IPS-NIHi7 (cell line): ENCODE measurements around the gene OOSP4A.
A peak's percentile ranks its signal among the peaks of the same experiment; 100 is the strongest.

ENCODE experiments used
- DNase-seq: peaks from one replicate; pipeline ENCODE4 v3.0.0; 2012; ENCODE audit warnings: mixed read lengths; ENCODE audit errors: extremely low spot score

The OOSP4A gene

DNA sequence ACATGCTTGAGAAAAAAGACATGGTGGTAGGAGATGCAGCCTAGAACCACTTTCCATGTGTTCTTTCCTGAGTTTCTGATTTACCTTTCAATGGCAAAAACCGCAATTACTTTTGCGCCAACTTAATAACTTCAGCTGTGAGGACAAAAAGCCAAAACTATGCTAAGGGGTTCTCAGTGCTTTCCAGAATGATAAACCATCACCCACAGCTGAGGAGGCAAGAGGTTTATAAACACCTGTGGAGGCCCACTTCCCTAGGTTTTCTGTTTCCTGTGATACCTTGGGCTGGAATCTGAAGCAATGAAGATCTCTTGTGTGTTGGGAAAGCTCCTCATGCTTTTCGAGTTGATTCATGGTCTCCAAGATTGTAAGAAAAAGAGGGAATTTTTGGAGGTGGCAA is at the start of gene OOSP4A:
Gene OOSP4A, plus strand, starts transcription at position 301 of the 400 bp plus-strand sequence. Its CDS starts 0 bp downstream, at position 301.
- no peak for DNase-seq

- no peak for DNase-seq
Measured at GRCh38 chr11:59918480-59918879, 45.4 kb upstream of the OOSP4A start.

DNA sequence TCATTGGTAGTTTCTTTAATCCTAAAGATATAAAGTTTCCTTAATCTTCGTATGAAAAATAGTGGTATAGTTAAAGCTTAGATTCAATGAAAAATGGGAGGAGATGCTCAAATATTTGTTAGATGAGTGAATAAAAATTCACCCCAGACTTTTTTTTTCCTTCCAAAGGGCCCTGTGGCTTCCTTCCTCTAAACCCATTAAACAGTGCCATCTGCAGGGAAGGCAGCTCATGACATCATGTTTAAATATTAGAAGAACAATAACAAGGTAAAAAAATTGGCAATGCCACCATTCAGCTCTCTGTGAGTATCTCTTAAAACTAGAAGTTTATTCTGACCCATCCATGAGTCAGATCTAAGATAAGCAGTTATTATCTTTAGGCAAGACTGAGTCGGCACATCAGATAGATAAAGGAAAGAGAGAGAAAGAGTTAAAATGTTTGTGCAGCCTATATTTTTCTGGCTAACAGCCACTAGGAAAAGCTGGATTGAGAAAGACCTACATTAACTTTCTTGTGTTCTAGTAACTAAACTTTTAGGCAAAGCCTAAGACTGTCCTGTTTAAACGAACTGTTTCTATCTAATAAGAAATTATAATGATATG is 44.7 kb upstream of the OOSP4A start:
- DNase-seq = peak; percentile 46

DNA sequence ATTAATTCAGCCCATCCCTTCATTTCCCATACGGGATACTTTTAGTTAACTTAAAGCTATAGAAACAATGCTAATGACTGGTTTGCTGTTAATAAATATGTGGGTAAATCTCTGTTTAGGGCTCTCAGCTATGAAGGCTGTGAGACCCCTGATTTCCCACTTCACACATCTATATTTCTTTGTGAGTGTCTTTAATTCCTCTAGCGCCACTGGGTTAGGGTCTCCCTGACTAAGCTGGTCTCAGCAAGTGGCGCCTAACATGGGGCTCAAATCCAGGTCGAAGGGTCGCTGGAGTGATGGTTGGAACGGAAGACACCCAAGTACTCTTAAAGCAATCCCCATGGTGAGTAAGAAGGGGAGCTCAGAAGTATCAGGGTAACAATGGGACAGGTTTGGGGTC is 40.0 kb upstream of the OOSP4A start:
- no peak for DNase-seq

DNA sequence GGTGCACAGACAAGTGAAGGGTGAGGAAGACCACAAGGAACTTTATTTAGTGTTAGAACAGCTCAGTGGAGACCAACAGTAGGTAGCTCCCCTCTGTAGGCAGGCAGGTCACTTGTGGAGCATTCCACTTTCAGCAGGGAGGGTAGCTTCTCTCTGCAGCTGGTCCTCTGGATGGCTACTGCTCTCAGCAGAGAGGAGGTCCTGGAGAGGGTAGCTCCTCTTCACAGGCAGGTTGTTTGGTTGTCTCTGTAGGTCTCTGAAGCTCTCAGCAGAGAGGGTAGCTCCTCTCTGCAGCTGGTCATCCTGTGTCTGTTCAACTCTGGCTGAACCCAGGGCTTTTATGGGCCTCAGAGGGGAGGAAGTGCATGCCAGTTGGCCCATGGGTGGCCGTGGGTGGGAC is 32.1 kb upstream of the OOSP4A start:
- DNase-seq = no peak

DNA sequence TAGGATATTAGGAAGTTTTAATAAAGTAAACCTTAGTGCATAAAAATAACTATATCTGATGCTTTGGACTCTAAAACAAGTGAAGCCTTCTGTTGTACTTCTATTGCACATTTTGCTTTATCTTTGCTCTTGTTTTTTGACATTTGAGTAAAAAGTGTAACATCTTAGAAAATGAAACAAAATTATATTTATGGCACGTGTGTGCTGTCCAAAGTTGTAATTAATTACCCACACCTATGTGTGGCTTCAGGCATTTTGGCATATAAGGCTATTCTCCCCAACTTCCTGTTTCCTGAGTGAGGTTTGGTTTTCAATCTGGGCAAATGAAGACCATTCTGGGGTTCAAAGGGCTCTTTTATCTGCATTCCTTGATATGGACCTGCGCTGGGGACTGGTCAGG is 25.7 kb upstream of the OOSP4A start, which contains the start of gene OOSP1:
Gene OOSP1, plus strand, starts transcription at position 301 of the 400 bp plus-strand sequence. Its CDS starts 23 bp downstream, at position 324.
- DNase-seq = no peak

- DNase-seq = no peak
Measured at GRCh38 chr11:59938718-59939117, 25.1 kb upstream of the OOSP4A start.

GRCh38 chr11:59939482-59939881 is 24.4 kb upstream of the OOSP4A start:
- no peak for DNase-seq

GRCh38 chr11:59941091-59941490 is 22.7 kb upstream of the OOSP4A start:
- DNase-seq = no peak

DNA sequence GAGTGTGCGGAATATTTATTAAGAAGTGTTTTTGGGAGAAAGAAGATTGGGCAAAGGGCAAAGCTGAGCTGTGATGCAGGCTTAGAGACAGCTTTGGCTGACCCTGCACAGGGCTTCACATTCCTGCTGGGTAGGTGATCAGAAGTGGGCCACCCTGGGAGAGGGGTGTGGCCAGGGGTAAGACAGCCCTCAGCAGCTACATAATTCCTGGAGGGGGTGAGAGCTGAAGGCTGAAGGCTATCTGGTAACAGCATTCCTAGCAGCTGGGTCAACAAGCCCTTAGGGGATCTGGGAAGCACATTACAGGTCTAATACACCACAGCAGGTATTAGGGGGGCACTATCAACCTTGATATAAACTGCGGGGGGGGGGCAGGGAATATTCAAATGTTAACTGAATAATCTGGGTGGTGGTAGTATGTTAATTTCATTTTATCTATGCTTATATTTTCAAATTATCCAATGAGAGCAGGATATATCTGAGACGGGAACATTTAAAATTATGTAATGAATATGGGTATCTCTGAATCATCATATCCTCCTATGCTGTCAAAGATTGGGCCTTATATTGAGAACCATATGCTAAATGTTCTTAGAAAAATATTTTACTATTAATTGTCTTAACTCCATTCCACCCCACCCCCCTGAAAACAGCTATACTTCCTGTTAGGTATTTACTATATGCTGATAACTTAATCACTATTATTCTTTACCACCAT is 19.7 kb upstream of the OOSP4A start:
- DNase-seq = peak; percentile 15

DNA sequence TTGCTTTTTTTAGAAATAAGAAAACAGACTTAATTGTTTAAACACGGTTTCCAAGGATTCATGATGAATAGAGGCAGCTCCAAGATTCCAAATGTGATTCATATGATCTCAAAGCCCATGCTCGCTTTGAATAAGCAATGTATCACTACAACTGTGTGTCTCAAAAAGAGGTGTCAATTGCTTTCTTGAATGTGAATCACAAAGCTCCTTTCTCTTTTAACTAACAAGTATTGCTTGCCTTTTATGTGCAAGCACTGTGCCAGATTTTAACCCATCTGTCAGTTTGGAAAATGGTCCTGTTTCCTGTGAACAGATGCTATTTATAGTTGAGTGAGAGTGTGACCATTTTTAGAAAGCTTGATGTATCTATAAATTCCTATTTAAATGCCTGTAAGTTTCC is 19.1 kb upstream of the OOSP4A start:
- DNase-seq = no peak

DNA sequence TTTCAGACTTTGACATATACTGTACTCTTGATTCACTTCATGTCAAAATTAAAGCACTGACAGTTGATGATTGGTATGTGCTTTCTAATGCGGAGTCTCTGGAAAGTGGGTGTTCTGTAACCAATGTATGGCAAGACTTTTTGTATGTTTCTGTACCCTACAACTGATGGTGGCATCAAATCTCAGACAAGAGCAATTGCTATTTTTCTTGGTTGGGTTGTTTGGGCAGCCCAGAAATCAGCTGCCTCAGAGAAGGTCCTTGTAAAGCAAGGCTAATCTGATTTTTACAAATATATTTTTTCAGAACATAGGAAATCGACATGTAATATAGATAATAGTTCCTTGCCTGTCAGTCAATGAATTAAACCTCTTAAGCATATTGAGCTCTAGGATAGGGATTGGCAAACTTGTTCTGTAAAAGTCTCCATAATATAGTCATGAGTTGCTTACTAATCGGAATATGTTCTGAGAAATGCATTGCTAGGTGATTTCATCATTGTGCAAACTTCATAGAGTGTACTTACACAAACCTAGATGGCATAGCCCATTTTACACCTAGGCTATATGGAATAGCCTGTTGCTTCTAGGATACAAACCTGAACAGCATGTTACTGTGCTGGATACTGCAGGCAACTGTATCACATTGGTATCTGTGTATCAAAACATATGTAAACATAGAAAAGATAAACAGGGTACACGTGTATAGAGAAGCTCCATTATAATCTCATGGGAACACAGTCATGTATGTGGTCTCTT is 10.2 kb upstream of the OOSP4A start:
- DNase-seq = no peak

GRCh38 chr11:59954219-59954847 is 9.5 kb upstream of the OOSP4A start:
- no peak for DNase-seq

DNA sequence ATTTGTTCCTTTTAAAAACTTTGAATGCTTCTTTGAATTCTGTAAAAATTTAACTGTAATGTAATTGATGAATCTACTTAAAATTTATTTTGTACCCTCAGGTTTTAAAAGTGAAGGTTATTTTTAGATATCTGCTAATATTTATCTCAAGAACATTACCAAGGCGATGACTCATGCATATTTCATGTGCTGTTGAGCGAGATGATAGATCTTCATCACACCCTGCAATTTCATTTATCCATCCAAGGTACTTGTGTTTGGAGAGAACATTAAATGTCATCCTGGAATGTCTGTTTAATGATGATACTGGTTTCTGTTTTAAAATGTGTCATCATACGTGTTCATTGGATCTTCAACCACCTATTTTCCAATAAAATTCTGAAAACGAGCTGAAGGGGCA is 6.7 kb upstream of the OOSP4A start:
- DNase-seq = no peak

DNA sequence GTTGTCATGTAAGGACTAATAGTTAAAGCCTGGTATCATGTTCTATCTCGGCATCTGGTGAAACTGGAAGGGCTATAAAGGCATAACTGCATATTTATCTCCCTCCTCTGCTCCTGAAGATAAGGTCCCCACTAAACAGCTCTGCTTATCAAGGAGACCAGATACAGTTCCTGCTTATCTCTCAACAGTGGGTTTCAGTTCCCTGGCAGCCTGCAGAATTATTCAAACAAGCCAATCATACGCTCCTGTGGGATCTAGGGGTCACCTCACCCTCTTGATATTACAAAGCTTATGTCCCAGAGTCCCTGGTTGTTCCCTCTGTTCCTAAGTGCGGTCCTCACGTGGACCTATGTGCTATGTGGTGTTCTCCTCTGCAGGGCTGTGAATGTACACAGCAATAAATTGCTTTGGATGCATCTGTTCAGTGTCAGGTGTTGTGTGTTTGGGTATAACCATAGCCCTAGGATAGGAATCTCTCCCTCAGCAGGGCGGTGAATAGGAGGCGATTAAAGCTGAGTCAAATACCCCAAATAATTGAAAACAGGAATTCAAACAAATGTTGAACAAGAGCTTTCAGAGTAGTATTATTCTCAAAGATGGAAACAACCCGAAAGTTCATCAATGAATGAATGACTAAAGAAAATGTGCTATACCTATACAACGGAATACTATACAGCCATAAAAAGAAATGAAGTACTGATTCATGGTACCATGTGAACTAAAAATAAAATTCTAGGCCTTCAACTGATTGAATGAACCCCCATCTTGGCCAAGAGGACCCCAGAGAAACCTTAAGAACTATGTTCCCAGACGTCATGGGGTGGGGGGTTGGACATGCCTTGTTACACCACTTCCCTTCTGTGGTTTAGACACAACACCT is 3.1 kb upstream of the OOSP4A start:
- no peak for DNase-seq

GRCh38 chr11:59962107-59962482 is 1.7 kb upstream of the OOSP4A start:
- DNase-seq = no peak

DNA sequence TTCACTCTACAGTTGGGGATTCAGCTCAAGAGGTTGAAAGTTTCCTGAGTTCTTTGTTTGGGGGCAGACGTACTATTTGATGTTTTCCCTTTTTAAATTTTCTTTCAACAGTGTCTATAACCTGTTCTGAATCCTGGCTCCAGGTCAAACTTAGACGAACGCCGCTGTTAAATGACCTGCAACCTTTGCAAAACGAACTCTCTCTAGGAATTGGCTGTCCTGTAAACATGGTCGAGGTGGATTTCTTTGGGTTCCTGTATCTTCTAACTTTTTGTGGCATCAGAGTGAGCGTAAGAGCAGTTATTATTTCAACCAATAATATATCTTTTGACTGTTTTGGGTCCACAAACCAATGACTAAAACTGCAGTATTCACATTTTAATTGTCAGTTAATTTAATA is 1.6 kb downstream of the OOSP4A start:
- no peak for DNase-seq

DNA sequence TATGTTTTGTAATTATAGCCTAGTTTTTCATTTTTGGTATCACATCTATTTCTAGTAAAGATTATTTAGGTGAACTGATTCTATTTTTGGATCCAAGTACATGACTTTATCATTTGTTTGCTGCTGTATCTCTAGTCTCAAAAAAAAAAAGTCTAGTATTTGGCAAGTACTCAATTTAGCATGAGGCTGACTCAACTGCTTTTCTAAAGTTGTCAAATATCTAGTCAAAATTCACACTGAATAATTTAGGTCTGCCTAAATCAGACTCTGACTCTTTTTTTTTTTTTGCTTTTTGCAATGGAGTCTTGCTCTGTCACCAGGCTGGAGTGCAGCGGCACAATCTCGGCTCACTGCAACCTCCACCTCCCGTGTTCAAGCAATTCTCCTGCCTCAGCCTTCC is 2.4 kb downstream of the OOSP4A start:
- DNase-seq = no peak

DNA sequence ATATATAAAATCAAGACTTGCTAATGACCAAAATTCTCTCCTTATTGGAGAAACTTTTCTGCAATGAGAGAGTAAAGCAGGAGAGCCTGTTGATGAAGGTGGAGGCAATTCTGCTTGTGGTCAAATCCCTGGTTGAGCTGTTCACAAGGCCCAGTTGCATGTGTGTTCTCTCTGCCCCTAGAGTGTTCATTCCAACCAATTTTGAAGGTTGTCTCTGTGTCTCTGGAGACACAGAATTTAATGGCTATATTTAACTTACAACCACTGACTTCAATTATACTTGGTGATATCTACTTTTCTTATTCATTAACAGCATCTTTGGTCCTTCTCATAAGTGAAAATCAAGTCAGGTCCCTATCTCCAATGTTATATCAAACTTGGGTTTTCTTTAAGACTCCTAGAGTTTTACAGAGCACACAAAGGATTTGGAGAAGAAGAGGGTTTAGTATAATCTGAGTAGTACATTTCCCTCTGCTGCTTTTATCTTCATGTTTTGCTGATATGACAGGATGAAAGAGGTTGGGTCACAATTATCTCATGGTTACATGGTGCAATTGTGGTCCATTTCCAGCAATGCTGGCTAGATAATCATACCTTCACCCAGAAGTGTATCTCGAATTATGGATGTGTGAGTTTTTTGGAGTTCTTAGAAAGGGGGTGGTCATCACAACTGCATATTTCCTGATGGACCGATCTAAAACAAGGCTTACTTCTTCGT is 4.0 kb downstream of the OOSP4A start:
- DNase-seq = no peak

GRCh38 chr11:59968395-59968783 is 4.6 kb downstream of the OOSP4A start:
- no peak for DNase-seq

DNA sequence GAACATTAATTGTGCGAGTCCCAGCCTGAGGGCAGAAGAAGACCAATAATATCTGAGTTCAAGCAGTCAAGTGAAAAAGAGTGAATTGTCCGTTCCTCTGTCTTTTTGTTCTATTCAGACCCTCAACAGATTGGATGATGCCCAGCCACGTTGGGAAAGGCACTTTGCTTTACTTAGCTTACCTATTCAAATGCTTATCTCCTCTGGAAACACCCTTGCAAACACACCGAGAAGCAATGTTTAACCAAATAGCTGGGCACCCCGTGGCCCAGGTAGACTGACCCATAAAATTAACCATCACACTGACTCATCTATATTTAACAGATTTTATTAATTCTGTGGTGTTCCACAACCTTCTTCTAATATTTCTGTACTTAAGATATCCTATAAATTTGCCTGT is 9.3 kb downstream of the OOSP4A start:
- no peak for DNase-seq
